HEK293 (cell line): ENCODE measurements around the gene REG3G.

Source experiments
- CTCF ChIA-PET: fragments of 350-600 bp; formaldehyde crosslinking; extraction: SDS; loops from one replicate; lab custom pipeline; 2021; ENCODE audit warnings: antibody characterized with exemption; lab: Yijun Ruan, JAX
- POLR2A ChIA-PET: fragments of 300-600 bp; formaldehyde crosslinking; extraction: SDS; loops from one replicate; lab custom pipeline; 2020; ENCODE audit warnings: antibody characterized with exemption, inconsistent platforms; lab: Yijun Ruan, JAX
- H3K27ac ChIP-seq: fragments of 200-500 bp; sonication (Bioruptor generic); 2 replicates; pipeline ENCODE4 v1.5.1; 2014; ENCODE audit warnings: low read depth, low read length, control low read depth, inconsistent platforms; ENCODE audit errors: extremely low read depth
- H3K36me3 ChIP-seq, 2 experiments: fragments of 200-500 bp in 1 of 2; sonication (Bioruptor generic) in 1 of 2; 1 replicate in 1 of 2; 2 replicates in 1 of 2; pipeline ENCODE4 v1.5.1; 2014 to 2017; ENCODE audit warnings: inconsistent platforms in 2 of 2, low read length in 2 of 2; ENCODE audit not compliant: control insufficient read depth in 2 of 2, insufficient read depth in 1 of 2
- H3K4me1 ChIP-seq: fragments of 200-500 bp; sonication (Bioruptor generic); 2 replicates; pipeline ENCODE4 v1.5.1; 2014; ENCODE audit warnings: mild to moderate bottlenecking, low read length, inconsistent platforms; ENCODE audit not compliant: control insufficient read depth, insufficient read depth
- H3K4me3 ChIP-seq: 2 replicates; pipeline ENCODE4 v1.5.1; 2011; ENCODE audit warnings: low read depth, mild to moderate bottlenecking, control low read depth, low read length, moderate library complexity
- H3K9me3 ChIP-seq: fragments of 200-500 bp; sonication (Bioruptor generic); 2 replicates; pipeline ENCODE4 v1.5.1; 2014; ENCODE audit warnings: low read depth, low read length, inconsistent platforms; ENCODE audit not compliant: control insufficient read depth, insufficient read depth
- BCL11A ChIP-seq: fragments of 450-650 bp; formaldehyde crosslinking; IDR thresholded peaks from 2 replicates; pipeline ENCODE4 v1.5.1; 2016; ENCODE audit warnings: low read depth, missing biosample characterization, missing genetic modification characterization
- KLF16 ChIP-seq: fragments of 450-650 bp; formaldehyde crosslinking; IDR thresholded peaks from 2 replicates; pipeline ENCODE4 v1.5.1; 2017; ENCODE audit warnings: missing biosample characterization, missing genetic modification characterization
- RBAK ChIP-seq: fragments of 450-650 bp; formaldehyde crosslinking; IDR thresholded peaks from 2 replicates; pipeline ENCODE4 v1.5.1; 2016; ENCODE audit warnings: missing biosample characterization, missing genetic modification characterization
- SP7 ChIP-seq: fragments of 450-650 bp; formaldehyde crosslinking; IDR thresholded peaks from 2 replicates; pipeline ENCODE4 v1.5.1; 2016; ENCODE audit warnings: missing biosample characterization, missing genetic modification characterization
- ZFP3 ChIP-seq: fragments of 450-650 bp; formaldehyde crosslinking; IDR thresholded peaks from 2 replicates; pipeline ENCODE4 v1.5.1; 2016; ENCODE audit warnings: low read depth, missing biosample characterization, missing genetic modification characterization
- ZNF133 ChIP-seq: fragments of 450-650 bp; formaldehyde crosslinking; IDR thresholded peaks from 2 replicates; pipeline ENCODE4 v1.5.1; 2016; ENCODE audit warnings: missing biosample characterization, missing genetic modification characterization
- ZNF2 ChIP-seq: fragments of 450-650 bp; formaldehyde crosslinking; IDR thresholded peaks from 2 replicates; pipeline ENCODE4 v1.5.1; 2016; ENCODE audit warnings: missing biosample characterization, missing genetic modification characterization
- ZNF274 ChIP-seq, 2 experiments: fragments of 200-500 bp in 1 of 2; fragments of 450-650 bp in 1 of 2; sonication (Bioruptor generic) in 1 of 2; formaldehyde crosslinking in 1 of 2; IDR thresholded peaks; 2 replicates each; pipeline versions ENCODE4 v1.5.1 to v1.6.1; 2014 to 2016; ENCODE audit warnings: borderline replicate concordance in 1 of 2, inconsistent platforms in 1 of 2, low read length in 1 of 2, missing biosample characterization in 1 of 2, missing genetic modification characterization in 1 of 2
- ZNF335 ChIP-seq: fragments of 450-650 bp; formaldehyde crosslinking; conservative IDR thresholded peaks from 2 replicates; pipeline ENCODE4 v1.5.1; 2016; ENCODE audit warnings: missing biosample characterization, missing genetic modification characterization
- ZNF426 ChIP-seq: fragments of 450-650 bp; formaldehyde crosslinking; IDR thresholded peaks from 2 replicates; pipeline ENCODE4 v1.5.1; 2017; ENCODE audit warnings: missing biosample characterization, missing genetic modification characterization, mild to moderate bottlenecking, inconsistent platforms, moderate library complexity
- ZNF433 ChIP-seq: fragments of 450-650 bp; formaldehyde crosslinking; IDR thresholded peaks from 2 replicates; pipeline ENCODE4 v1.5.1; 2016; ENCODE audit warnings: missing biosample characterization, missing genetic modification characterization, low read depth
- ZNF549 ChIP-seq: fragments of 450-650 bp; IDR thresholded peaks from 2 replicates; pipeline ENCODE4 v1.5.1; 2018; ENCODE audit warnings: missing biosample characterization, missing genetic modification characterization, mild to moderate bottlenecking, inconsistent platforms, moderate library complexity
- ZNF654 ChIP-seq: fragments of 450-650 bp; formaldehyde crosslinking; IDR thresholded peaks from 2 replicates; pipeline ENCODE4 v1.5.1; 2016; ENCODE audit warnings: low read depth, missing biosample characterization, missing genetic modification characterization
- ZNF701 ChIP-seq: fragments of 450-650 bp; formaldehyde crosslinking; IDR thresholded peaks from 2 replicates; pipeline ENCODE4 v1.5.1; 2016; ENCODE audit warnings: missing biosample characterization, missing genetic modification characterization
- ZNF747 ChIP-seq: fragments of 450-650 bp; formaldehyde crosslinking; IDR thresholded peaks from 2 replicates; pipeline ENCODE4 v1.5.1; 2016; ENCODE audit warnings: missing biosample characterization, missing genetic modification characterization
- ZNF792 ChIP-seq: fragments of 450-650 bp; formaldehyde crosslinking; IDR thresholded peaks from 2 replicates; pipeline ENCODE4 v1.5.1; 2016; ENCODE audit warnings: missing biosample characterization, missing genetic modification characterization
- TF ChIP-seq, protein P1 (sequence below): fragments of 450-650 bp; formaldehyde crosslinking; IDR thresholded peaks from 2 replicates; pipeline ENCODE4 v1.5.1; 2016; ENCODE audit warnings: missing biosample characterization, missing genetic modification characterization, borderline replicate concordance
- TF ChIP-seq, protein P2 (sequence below): fragments of 450-650 bp; formaldehyde crosslinking; IDR thresholded peaks from 2 replicates; pipeline ENCODE4 v1.5.1; 2016; ENCODE audit warnings: missing biosample characterization, missing genetic modification characterization
- TF ChIP-seq, protein P3 (sequence below): fragments of 450-650 bp; formaldehyde crosslinking; IDR thresholded peaks from 2 replicates; pipeline ENCODE4 v1.5.0; 2017; ENCODE audit warnings: missing biosample characterization, missing genetic modification characterization, borderline replicate concordance
- TF ChIP-seq, protein P4 (sequence below): fragments of 450-650 bp; formaldehyde crosslinking; IDR thresholded peaks from 2 replicates; pipeline ENCODE4 v1.5.1; 2016; ENCODE audit warnings: missing biosample characterization, missing genetic modification characterization
- TF ChIP-seq, protein P5 (sequence below): fragments of 450-650 bp; formaldehyde crosslinking; IDR thresholded peaks from 2 replicates; pipeline ENCODE4 v1.5.1; 2016; ENCODE audit warnings: missing biosample characterization, missing genetic modification characterization

REG3G gene

DNA sequence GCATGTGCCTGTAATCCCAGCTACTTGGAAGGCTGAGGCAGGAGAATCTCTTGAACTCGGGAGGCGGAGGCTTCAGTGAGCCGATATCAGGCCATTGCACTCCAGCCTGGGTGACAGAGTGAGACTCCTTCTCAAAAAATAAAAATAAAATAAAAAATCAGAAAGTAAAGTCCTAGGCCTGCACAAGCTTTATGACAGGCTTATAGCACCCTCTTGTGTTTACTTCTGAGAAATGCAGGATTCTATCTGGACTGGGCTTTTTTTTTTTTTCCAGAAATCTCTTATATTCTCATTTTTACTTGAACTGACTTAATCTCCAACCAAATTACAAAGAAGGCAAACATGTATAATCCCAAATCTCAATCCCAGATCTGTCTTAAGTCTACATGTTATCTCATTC is 26.1 kb upstream of the REG3G start:
- Histone ChIP-seq H3K4me3 (no peak overlapping the region), H3K4me1 (no peaks in the 10 kb centered on the region)
- POLR2A ChIA-PET = no interaction called here
- TF ChIP-seq ZNF654 = peak; percentile 50
- TF ChIP-seq ZFP3 (tag by site-specific recombination) = no peak
- TF ChIP-seq, all 188 proteins: peak for 1
- no peaks in the 10 kb centered on the region for H3K36me3 ChIP-seq
- H3K9me3 ChIP-seq = no peaks in the 10 kb centered on the region
- CTCF ChIA-PET = interaction anchor here (0.6 to 1.5 kb wide), 7 partner anchors 18 to 1334 kb away, joined by 3 to 5 read pairs (median 4); no protein-coding TSS in a partner anchor
- H3K27ac ChIP-seq = no peak overlapping the region

DNA sequence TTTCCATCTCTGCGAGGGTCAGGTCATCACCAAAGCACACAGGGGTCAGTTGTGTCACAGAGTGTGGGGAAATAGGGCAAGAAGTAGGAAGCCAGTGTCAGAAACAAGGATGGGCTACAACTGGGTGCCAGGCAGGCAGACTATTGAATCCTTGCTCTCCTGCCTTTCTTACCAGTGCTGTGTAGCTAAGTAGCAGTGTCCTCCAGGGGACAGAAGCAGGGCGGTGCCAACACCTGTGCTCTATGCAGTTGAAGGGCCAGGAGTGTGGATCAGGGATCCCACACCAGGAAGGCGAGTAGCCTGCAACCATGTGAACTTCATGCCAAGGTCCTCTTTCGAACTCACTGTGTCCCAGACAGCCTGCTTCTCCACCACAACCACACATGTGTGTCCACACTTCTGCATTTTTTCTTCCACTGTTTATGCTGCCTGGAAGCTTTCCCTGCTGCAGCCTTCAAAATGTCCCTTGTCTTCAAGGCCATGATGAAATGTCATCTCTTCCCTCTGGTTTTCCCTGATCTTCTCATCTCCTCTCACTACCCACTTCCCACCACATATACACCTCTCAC is 25.4 kb upstream of the REG3G start:
- ChIA-PET CTCF (interaction anchor here (1.2 kb wide), 1 partner anchor 19 kb away, joined by 3 read pairs; no protein-coding TSS in a partner anchor), POLR2A (no interaction called here)
- no peak overlapping the region for H3K27ac ChIP-seq
- no peak for TF ChIP-seq ZNF433 (tag by site-specific recombination)
- TF ChIP-seq, protein P1, sequence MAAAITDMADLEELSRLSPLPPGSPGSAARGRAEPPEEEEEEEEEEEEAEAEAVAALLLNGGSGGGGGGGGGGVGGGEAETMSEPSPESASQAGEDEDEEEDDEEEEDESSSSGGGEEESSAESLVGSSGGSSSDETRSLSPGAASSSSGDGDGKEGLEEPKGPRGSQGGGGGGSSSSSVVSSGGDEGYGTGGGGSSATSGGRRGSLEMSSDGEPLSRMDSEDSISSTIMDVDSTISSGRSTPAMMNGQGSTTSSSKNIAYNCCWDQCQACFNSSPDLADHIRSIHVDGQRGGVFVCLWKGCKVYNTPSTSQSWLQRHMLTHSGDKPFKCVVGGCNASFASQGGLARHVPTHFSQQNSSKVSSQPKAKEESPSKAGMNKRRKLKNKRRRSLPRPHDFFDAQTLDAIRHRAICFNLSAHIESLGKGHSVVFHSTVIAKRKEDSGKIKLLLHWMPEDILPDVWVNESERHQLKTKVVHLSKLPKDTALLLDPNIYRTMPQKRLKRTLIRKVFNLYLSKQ (tag by site-specific recombination) = no peak
- H3K36me3 ChIP-seq = no peaks in the 10 kb centered on the region
- H3K4me1 ChIP-seq = no peaks in the 10 kb centered on the region
- no peak overlapping the region for H3K4me3 ChIP-seq
- H3K9me3 ChIP-seq = no peaks in the 10 kb centered on the region

DNA sequence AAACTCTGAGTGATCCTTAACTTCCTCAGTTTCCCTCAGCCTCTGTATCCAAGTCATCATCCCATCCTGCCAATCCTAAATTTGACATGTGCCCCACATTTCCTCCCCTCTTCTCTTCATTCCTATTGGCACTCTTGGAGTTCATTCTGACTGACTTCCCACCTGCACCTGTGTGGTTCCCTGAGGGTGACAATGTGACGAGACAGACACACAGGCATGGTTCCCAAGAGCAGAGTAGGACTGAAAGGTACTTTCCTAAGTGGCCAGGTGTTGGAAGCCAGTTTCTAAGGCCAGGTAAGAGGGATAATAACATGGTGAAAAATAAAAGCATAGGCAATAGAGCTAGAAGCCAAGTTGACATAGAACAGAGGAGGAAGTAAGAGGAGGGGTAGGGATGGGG is 24.2 kb upstream of the REG3G start:
- ChIA-PET CTCF (no interaction called here), POLR2A (no interaction called here)
- H3K4me3 ChIP-seq = no peak overlapping the region
- H3K9me3 ChIP-seq = no peaks in the 10 kb centered on the region
- H3K27ac ChIP-seq = no peak overlapping the region
- TF ChIP-seq SP7 (tag by site-specific recombination) (no peak), ZNF426 (tag by site-specific recombination) (no peak), ZNF133 (tag by site-specific recombination) (no peak), ZNF701 (tag by site-specific recombination) (no peak), RBAK (no peak), ZNF549 (tag by site-specific recombination) (no peak), ZNF335 (tag by site-specific recombination) (no peak), ZNF2 (tag by site-specific recombination) (no peak), BCL11A (no peak), ZNF274 (IDR thresholded peaks at IDR 0.05; ENCODE audit: low read length) (no peak), ZNF274 (tag by site-specific recombination; IDR thresholded peaks at IDR 0.05; ENCODE audit: borderline replicate concordance) (no peak), ZNF747 (no peak), ZNF792 (tag by site-specific recombination) (no peak), KLF16 (no peak)
- TF ChIP-seq, protein P2, sequence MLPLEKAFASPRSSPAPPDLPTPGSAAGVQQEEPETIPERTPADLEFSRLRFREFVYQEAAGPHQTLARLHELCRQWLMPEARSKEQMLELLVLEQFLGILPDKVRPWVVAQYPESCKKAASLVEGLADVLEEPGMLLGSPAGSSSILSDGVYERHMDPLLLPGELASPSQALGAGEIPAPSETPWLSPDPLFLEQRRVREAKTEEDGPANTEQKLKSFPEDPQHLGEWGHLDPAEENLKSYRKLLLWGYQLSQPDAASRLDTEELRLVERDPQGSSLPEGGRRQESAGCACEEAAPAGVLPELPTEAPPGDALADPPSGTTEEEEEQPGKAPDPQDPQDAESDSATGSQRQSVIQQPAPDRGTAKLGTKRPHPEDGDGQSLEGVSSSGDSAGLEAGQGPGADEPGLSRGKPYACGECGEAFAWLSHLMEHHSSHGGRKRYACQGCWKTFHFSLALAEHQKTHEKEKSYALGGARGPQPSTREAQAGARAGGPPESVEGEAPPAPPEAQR (tag by site-specific recombination) = no peak
- TF ChIP-seq, protein P3, sequence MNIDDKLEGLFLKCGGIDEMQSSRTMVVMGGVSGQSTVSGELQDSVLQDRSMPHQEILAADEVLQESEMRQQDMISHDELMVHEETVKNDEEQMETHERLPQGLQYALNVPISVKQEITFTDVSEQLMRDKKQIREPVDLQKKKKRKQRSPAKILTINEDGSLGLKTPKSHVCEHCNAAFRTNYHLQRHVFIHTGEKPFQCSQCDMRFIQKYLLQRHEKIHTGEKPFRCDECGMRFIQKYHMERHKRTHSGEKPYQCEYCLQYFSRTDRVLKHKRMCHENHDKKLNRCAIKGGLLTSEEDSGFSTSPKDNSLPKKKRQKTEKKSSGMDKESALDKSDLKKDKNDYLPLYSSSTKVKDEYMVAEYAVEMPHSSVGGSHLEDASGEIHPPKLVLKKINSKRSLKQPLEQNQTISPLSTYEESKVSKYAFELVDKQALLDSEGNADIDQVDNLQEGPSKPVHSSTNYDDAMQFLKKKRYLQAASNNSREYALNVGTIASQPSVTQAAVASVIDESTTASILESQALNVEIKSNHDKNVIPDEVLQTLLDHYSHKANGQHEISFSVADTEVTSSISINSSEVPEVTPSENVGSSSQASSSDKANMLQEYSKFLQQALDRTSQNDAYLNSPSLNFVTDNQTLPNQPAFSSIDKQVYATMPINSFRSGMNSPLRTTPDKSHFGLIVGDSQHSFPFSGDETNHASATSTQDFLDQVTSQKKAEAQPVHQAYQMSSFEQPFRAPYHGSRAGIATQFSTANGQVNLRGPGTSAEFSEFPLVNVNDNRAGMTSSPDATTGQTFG (tag by site-specific recombination) = no peak
- TF ChIP-seq, protein P4, sequence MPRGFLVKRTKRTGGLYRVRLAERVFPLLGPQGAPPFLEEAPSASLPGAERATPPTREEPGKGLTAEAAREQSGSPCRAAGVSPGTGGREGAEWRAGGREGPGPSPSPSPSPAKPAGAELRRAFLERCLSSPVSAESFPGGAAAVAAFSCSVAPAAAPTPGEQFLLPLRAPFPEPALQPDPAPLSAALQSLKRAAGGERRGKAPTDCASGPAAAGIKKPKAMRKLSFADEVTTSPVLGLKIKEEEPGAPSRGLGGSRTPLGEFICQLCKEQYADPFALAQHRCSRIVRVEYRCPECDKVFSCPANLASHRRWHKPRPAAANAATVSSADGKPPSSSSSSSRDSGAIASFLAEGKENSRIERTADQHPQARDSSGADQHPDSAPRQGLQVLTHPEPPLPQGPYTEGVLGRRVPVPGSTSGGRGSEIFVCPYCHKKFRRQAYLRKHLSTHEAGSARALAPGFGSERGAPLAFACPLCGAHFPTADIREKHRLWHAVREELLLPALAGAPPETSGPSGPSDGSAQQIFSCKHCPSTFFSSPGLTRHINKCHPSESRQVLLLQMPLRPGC (tag by site-specific recombination) = no peak
- TF ChIP-seq, protein P5, sequence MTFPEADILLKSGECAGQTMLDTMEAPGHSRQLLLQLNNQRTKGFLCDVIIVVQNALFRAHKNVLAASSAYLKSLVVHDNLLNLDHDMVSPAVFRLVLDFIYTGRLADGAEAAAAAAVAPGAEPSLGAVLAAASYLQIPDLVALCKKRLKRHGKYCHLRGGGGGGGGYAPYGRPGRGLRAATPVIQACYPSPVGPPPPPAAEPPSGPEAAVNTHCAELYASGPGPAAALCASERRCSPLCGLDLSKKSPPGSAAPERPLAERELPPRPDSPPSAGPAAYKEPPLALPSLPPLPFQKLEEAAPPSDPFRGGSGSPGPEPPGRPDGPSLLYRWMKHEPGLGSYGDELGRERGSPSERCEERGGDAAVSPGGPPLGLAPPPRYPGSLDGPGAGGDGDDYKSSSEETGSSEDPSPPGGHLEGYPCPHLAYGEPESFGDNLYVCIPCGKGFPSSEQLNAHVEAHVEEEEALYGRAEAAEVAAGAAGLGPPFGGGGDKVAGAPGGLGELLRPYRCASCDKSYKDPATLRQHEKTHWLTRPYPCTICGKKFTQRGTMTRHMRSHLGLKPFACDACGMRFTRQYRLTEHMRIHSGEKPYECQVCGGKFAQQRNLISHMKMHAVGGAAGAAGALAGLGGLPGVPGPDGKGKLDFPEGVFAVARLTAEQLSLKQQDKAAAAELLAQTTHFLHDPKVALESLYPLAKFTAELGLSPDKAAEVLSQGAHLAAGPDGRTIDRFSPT (tag by site-specific recombination) = no peak
- H3K36me3 ChIP-seq = no peaks in the 10 kb centered on the region
- no peaks in the 10 kb centered on the region for H3K4me1 ChIP-seq
